Uterus (tissue), 2 donors: ENCODE results near the gene HCAR1.
"Not testable (repeated sequence)": the region's sequence is repeated elsewhere in the genome, so short reads cannot be mapped to it uniquely, and the experiment has no call there.

Source experiments
- POLR2A ChIP-seq, 2 donors: fragments of 450-650 bp; IDR thresholded peaks; one replicate each; pipeline ENCODE4 v1.6.1; 2016; ENCODE audit warnings: antibody characterized with exemption in 2 of 2, mild to moderate bottlenecking in 1 of 2, moderate library complexity in 1 of 2
- TF ChIP-seq, protein P1 (sequence below), 4 experiments: fragments of 200-600 bp in 2 of 4; fragments of 450-650 bp in 2 of 4; sonication (generic) in 2 of 4; IDR thresholded peaks; one replicate each; pipeline ENCODE4 v1.5.1; 2016 to 2019; ENCODE audit warnings: antibody characterized with exemption in 4 of 4, mild to moderate bottlenecking in 2 of 4, moderate library complexity in 1 of 4

DNA sequence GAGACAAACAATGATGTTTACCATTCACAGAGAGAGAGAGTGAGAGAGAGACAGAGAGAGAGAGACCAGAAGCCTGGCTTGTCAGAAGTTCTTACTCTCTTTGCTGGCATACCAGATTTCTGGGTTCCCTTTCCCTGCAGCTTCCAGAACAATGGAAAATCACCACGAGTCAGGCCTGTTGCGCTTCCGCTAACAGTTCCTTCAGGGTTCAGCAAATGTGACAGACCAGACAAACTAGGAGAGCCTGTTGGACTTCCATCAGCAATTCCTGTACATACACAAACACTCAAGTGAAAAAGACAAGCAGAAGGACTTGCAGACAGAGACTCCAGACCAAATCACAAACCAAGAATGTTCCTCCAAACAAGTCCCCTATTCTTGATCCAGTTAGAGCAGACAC, 21.4 kb downstream of the HCAR1 start:
- not testable (repeated sequence) for TF ChIP-seq POLR2A (IDR thresholded peaks at IDR 0.05)
- TF ChIP-seq, protein P1, sequence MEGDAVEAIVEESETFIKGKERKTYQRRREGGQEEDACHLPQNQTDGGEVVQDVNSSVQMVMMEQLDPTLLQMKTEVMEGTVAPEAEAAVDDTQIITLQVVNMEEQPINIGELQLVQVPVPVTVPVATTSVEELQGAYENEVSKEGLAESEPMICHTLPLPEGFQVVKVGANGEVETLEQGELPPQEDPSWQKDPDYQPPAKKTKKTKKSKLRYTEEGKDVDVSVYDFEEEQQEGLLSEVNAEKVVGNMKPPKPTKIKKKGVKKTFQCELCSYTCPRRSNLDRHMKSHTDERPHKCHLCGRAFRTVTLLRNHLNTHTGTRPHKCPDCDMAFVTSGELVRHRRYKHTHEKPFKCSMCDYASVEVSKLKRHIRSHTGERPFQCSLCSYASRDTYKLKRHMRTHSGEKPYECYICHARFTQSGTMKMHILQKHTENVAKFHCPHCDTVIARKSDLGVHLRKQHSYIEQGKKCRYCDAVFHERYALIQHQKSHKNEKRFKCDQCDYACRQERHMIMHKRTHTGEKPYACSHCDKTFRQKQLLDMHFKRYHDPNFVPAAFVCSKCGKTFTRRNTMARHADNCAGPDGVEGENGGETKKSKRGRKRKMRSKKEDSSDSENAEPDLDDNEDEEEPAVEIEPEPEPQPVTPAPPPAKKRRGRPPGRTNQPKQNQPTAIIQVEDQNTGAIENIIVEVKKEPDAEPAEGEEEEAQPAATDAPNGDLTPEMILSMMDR (IDR thresholded peaks at IDR 0.05): not testable (repeated sequence)
